ENCODE results near the gene PRKG1.
A peak's percentile ranks its signal among the peaks of the same experiment; 100 is the strongest.

The PRKG1 gene

DNA sequence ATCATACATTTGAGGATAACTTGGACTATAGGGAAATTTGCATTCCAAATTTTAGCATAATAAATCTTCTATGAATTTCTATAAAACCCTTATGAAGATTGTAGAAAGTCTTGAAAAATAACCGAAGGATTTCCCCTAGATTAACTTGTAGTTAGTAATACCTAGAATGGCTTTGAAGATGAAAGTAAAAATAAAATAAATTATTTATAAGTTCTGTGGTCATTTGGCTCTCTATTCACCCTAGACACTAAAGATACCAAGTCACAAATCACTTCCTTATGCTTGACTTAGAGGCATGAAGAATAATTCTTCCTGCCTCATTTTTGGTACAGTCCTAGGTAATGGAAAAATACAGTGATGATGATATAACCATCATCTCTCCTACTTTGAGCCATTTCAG lies 545.8 kb downstream of the PRKG1 start:
- FAIRE-seq: no peak

DNA sequence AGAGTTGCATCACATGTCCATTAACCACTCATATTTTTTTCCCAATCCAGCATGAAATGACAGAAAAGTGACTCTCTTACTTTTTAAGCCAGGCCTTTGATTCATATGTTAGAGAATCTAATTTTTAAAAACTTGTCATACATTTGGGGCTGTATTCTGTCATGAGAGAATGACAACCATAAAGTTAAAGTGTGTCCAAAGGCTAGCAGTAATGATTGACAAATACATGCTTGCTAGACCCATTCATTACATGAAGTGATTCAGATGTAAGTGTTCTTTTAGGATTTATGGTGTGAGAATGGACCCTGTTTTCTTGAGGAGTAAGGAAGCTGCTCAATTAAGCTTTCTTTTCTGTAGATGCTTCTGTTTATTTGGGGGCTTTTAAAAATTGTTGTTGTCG lies 549.7 kb downstream of the PRKG1 start:
- FAIRE-seq: no peak

DNA sequence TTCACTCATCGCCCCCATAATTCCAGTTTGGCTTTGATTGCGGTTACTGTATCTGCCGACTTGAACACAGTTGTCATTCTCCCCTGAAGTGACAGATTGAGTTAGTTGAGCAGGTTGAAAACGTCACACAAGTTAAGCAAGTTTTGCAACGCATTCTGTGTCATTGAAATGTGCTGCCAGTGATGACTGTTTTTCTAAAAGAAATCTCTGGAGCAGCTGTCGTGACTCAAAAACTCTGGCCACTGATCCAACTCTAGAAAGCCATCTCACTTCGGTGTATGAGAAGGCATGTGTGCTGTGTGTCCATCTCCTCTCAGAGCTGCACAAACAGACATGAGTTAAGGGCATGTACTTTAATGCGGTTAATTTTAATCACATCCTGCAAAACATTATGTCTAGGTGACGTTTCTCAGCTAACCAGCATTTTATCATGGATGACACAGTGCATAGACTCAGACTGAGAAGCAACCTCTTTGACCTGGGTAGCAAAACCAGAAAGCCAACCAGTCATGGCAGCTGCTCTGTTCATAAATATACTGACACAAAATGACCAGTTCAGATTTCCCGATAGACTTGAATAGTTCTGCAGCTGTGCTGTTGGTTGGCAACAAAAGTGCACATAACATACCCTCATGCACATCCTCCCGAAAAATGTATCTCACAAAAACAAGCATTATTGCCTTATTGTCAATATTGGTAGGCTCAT lies 555.8 kb downstream of the PRKG1 start:
- no peak for FAIRE-seq

DNA sequence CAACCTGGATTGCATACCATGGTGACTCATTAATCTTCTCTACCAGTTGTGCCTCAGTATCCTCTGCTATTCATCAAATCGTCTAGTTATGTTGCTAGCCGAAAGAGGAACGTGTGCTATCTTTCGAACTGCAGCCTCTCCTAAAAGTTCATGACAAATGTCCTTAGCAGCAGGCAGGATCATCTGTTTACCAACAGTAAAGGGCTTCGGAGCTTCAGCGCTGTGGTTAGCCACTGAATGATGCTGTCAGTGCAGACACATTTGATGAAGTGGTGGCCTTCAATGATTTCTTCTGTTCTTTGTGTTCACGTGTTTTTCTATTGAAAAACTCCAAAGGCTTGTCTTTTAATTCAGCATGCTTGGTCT lies 556.3 kb downstream of the PRKG1 start:
- FAIRE-seq: no peak

DNA sequence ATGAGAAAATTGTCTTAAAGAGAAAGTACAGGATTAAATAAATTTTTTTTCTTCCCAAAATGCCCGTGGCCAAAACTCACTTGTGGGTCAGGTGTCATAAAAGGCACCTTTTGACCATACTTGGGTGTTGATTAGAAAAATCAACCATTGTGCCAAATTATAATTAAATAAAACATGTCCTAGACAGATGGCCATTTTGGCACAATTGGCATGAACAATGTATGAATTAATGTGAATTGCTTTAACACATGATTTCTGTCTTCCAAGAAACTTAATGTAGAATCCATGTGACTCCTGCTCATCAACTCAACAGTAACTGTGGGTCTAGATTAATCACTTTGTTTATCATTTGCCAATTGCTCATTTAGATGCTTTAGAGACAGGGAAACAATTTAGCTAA lies 561.1 kb downstream of the PRKG1 start:
- no peak for FAIRE-seq

DNA sequence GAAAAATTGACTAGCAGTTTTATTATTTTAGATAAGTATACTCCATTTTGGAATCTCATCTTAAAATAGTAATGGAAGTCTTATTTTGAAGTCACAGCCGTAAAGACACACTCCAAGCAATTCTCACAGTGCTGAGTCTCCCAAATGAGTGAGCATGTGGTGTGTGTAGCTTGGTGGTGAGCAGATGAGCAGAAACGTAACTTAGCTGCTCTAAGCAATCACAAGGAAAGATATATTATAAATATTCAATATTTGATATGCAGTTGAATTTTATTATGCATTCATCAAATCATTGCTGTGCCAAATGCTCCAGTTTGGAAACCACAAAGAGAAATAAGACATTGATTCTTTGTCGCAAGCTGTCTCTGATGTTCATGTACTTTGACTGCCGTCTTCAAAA lies 563.9 kb downstream of the PRKG1 start:
- FAIRE-seq: no peak

DNA sequence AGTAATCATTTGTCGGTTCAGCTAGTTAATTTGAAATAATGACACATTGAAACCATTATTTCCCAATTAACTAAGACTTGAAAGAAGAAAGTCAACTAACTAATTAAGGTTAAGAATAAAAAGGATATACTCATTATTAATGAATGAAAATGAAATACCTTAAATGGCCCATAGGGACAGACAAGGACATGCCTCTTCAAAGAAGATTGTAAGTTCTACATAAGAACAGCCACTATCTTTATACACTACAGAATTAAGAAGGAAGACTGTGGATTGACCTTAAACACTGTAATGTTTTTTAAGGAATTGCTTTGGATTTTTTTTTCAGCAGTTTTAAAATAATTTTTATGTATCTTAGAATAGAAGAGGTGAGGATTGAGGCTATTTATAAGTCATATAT lies 564.5 kb downstream of the PRKG1 start:
- FAIRE-seq: no peak

DNA sequence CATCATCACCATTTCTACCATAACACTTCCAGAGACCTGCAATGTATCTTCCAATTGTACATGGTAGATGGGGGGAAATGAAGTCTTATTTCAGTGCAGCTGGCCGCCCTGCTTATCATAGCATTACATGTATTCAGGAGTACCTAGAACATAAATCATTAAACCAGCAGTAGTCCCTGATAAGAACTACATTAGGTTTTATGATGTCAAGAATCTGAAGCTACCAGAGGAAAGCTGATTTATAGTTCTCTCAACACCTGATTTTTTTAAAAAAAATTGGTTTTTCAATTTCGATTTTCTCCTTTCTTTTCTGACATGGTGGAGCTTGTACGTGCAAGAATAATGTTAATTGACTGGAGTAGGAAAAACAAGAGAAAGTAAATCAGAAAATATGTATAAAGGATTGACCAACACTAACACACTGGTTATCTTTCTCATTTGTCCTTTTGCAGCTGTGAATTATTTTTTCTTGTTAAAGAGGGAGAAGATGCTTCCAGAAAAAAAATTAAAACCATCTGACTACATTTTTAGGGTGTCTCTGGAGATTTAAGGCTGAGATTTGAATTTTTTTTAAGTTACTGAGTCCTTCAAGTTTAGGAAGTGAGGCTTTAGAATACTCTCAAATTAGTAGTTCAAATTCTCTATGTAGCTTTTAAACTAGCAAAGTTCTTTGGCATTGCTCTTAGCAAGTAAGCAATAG lies 566.0 kb downstream of the PRKG1 start:
- FAIRE-seq: no peak

DNA sequence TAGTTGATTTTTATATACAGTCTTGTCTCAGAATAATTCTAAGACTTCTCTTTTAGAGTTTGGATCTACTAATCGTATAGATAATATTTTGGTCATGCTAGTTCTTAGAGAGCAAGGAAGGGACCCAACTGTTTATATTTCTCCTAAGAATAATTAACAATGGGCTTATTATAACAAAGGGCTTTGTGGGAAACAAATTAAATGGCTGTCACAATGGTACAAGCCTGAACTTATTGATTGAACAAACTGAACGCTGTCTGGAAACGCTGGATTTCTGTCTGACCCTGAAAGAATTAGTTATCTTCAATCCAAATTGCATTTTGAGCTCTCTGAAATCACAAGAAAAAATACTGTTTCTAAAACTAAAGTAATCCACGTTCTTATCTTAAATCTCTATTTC lies 568.3 kb downstream of the PRKG1 start:
- no peak for FAIRE-seq

DNA sequence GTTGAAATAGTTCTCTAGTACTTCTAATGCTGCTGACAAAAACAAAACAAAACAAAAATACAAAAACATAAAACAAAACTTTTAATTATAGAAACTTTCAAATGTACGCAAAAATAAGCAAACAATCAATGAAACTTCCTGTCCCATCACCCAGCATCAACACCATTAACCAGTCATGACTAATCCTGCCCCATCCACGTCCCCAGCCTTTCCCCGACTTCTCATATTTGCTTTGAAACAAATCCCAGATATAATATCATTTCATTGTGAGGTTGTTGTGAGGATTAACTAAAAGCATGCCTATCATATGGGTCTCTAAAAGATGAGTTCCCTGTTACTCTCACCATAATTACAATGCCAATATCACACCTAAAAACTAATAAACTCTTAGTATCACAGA lies 569.4 kb downstream of the PRKG1 start:
- FAIRE-seq: no peak

DNA sequence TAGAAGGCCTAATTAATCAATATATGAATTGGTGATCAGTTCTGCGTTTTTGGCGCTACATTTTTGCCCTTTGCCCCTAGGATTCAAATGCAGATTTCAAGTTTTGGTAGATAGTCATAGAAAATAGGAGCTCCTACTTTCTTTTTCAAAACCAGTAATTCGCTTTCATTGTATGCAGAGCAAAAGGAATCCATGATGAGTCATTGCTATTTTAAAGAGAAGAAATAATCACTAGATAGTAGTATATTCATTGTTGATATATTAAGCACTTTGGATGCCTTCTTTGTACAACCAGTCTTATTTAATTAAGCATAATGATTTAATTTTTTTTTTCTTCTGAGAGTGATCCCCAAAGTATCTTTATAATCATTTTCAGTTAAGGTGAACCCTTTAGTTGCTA lies 574.8 kb downstream of the PRKG1 start:
- FAIRE-seq: no peak

DNA sequence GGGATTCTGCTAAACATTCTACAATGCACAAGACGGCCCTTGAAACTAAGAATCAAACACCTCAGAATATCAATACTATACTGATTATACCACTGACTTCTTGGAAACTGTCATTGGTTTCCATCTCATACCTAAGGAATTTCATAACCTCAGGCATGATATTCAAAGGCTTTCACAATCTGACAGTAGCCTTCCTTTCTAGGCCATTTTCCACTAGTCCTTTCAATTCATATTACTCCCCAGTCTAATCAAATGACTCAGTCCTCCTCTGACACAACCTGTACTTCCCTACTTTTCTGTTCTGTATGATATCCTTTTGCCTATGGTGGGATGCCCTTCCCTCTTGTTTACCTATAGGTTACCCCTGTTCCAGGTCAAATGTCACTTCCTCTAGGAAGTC lies 576.8 kb downstream of the PRKG1 start:
- no peak for FAIRE-seq

DNA sequence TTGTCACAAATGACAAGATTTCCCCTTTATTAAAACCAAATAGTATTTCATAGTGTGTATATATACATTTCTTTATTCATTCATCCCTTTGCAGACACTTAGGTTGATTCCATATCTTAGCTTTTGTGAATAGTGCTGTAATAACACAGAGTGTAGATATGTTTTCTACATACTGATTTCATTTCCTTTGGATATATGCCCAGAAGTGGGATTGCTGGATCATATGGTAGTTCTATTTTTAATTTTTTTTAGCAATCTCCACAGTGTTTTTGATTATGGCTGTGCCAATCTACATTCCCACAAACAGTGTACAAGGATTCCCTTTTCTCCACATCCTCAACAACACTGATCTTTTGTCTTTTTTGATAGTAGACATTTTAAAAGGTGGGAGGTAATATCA lies 578.7 kb downstream of the PRKG1 start:
- no peak for FAIRE-seq

DNA sequence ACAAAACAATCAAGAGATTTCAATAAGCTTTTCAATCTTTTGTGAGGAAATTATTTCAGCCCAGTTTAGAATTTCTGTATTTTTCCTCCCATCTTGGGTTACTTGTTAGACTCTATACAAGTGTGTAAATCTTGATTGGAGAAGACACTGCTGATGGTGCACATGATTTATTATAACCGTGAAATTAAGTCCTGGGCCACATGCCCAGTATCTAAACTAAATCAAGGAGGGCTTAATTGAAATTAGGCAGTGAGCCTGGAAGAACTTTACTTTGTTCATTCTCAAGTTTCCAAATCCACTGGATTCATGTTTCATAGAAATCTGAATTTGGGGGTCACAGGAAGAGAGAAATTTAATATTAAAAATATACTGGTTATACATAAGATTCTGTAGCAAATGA lies 580.6 kb downstream of the PRKG1 start:
- no peak for FAIRE-seq

DNA sequence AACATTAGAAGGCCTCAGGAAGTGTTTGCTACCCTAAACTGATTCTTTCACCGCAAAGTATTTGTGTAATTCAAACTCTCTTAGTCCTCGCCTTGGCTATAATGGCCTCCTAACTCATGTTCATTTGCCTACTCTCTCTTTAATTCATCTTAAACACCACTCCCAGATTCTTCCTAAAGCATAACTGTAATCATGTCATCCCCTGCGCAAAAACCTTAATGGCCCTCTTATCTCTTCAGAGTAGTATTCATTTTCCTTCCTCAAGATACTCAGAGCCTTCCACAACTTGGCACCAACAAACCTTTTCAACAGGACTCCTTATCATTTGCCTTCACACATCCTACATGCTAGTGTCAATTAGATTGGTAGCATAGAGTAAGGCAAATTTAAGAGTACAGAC lies 582.2 kb downstream of the PRKG1 start:
- no peak for FAIRE-seq

DNA sequence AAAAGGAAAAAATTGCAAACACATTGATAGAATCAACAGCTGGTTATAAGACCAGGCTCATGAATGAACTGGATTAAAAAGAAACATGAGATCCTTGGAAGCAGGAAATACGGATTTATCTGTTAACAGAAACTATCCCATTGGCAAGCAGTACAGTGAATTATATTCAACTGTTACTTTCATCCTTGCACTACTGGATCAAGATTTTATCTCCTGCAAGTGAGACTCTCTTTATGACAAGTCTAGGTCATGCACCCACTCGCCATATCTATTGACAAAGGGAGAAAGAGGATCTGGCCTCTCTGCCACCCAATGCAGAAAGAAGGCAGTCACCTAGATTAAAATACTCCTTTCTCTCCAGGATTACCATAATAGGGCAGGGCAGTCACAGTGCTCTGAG lies 583.7 kb downstream of the PRKG1 start:
- FAIRE-seq: no peak

DNA sequence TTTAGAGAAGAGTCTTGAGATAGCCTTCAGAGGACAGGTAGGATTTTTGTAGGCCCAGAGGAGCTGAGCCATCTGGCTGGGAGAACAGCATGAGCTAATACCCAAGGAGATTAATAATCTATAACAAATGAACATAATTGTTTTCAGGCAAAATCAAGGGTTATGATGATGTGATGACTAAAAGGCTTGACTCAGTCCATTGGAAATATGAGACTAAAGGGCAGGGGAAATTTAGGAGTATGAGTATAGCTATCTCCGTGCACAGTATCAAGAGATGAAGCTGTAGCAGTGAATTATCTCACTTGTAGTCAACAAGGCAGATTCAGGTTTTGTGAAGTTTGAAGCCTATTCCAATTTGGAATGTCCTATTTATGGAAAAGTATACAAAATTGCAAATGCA lies 585.1 kb downstream of the PRKG1 start:
- FAIRE-seq: no peak

DNA sequence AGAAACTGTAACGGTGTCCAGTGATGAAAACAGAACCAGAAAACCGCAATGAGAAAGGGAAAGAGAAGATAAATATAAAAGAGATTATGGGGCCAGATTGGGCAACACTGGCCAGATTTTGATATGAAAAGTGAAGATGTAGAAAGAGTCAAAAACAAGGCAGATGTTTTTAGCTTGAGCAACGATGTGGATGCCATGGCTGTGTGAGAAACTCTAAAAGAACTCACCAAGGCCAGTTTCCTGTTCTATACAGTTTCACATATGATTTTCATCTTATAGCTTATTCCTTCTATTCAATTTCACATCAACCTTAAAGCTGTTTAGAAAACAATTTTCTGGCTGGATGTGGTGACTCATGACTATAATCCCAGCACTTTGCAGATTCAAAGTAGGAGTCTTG lies 588.8 kb downstream of the PRKG1 start:
- FAIRE-seq: no peak

DNA sequence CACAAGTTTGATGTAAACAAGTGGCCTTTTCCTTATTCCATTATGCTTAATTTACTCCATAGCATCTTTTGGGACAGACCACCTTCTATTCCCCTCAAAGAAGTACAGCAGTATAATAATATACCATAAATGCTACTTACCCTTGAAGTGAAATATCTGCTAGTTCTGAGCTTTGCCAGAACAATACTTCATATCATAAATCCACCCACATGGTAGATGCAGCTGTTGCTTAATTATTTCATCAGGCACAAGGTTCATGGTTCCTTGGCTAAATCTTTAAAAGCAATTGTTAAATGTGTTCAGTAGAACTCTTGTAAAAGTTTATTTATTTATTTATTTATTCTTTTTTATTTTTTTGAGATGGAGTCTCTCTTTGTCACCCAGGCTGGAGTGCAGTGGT lies 592.2 kb downstream of the PRKG1 start:
- FAIRE-seq: no peak

DNA sequence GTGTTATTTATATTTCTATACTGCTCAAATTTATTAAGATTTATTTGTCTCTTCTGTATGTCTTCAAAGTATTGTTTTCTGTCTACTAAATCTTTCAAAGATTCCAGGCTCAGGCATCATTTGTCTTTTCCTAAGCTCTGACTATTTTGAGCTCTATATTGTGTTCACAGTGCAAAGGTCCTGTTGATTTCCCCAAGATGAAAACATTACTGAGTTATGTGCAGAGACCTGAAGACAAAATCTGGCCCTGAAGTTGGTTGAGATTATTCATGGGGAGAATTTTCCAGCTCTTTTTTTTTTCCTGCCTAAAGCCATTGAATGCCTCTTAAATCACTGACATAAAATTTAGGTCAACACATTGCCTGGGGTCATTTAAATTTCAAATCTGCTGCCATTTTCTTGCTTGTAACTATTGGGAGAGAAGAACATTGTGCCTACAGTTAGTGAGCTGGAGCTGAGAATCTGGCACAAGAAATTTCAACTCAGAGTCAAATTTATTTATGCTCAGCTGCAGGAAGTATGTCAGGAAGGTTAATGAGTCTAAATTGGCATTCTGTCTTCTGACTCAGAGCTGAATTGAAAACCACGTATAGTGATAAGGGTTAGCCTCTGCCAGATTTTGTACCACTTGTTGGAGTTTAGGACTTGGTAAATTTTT lies 593.5 kb downstream of the PRKG1 start:
- FAIRE-seq: no peak

DNA sequence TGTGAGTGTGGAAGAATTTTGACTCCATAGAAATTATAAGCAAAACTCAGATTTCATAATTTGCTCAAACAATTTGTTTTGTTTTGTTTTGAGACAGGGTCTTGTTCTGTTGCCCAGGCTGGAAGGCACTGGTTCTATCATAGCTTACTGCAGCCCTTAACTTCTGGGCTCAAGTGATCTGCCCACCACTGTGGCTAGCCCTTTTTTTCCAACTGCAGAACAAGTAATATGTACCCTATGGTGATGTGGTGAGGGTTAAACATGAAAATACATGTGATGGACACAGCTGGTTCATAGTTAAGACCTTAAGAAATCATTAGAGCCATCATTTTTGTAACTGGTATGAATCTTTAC lies 594.0 kb downstream of the PRKG1 start:
- no peak for FAIRE-seq

DNA sequence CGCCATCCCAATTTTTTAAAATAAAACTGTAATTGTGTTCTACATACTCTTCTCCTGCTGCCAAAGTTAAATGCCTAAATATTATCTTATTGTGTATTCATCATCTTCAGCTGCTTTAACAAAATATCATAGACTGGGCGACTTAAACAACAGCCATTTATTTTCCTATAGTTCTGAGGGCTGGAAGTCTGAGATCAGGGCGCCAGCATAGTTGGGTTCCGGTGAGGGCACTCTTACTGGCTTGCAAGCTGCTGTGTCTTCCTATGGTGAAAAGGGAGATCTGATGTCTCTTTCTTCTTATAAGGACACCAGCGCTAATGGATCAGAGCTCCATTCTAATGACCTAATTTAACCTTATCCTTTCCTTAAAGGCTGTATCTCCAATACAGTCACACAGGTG lies 594.8 kb downstream of the PRKG1 start:
- no peak for FAIRE-seq

DNA sequence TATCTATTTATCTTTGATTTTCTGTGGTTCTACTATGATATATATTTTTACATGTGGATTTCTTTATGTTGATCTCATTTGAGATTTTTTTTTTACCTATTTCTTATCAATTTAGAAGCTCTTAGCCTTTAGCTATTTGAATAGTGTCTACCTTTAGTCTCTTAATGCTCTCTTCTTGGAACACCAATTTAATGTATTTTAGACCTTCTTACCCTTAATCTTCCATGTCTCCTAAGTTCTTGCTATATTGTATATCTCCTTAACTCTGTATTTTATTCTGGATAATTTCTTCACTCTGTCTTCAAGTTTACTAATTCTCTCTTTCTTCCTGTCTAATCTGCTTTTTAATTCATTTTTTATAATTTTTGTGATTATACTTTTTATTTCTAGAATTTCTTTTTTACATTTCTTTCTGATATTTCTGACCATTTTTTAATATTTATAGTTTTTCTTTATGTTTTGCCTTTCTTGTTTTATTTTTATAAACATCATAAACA lies 597.8 kb downstream of the PRKG1 start:
- FAIRE-seq: peak; percentile 33

DNA sequence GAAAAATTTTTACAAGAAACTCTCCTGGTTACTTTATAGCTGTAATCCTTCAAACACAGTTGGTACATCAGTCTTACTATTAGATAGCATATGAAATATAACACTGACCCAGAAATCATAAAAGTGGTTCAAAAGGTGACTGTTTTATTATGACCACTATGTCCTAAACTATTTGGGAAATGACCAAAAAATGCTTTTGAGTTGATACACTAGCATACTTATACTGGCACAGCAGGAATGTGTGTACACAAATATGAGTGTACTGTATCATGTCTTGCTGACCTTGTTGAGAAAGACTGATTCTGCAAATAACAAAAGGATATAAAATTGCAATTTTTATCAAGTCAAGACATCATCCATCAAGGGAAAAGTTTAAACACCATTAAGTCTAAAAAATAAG lies 600.8 kb downstream of the PRKG1 start:
- no peak for FAIRE-seq

Data from colon (tissue), 2 donors.